GM12891 (cell line): Measurements from ENCODE around the gene RASGRF1.

Source experiments
- POLR2AphosphoS5 ChIP-seq: IDR thresholded peaks from 2 replicates; pipeline ENCODE4 v1.6.1; 2011; ENCODE audit warnings: low read depth, low read length, control low read depth
- TAF1 ChIP-seq: IDR thresholded peaks from 2 replicates; pipeline ENCODE4 v1.6.1; 2011; ENCODE audit warnings: low read depth, low read length, control low read depth

DNA sequence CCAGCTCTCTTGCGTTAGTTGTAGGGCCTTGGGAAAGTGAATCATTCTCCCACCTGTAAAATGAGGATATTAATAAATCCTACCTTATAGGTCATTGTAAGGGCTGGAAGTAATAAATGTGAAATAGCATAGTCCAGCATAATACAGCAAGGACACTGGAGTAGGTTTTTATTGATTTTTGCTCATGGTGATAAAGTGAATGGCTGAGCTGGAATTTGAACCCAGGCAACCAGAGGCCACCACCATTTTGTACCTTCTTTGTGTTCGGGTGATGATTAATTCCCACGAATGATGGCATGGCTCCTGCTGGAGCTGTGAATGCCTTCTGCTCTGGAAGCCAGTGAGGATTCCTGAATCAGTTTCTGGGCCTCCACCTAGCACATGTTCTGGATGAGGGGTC, 177.6 kb downstream of the RASGRF1 start:
- TF ChIP-seq POLR2AphosphoS5 (no peak), TAF1 (no peak)
